Suprapubic skin (tissue), 4 donors: ENCODE data around the gene KCNH4. TPM values are rescaled to one million over a fixed set of nuclear protein-coding genes. Genes with fewer than 3 reads are reported as not detected.
A peak's percentile ranks its signal among the peaks of the same experiment; 100 is the strongest.

Experiments
- DNase-seq, 2 donors: peaks; one replicate each; pipeline ENCODE4 v3.0.0-alpha.2; 2019; ENCODE audit warnings: low spot score in 2 of 2
- H3K27ac ChIP-seq: fragments of 200-600 bp; sonication (generic); one replicate; pipeline ENCODE4 v1.5.1; 2019
- H3K27me3 ChIP-seq: fragments of 200-600 bp; sonication (generic); one replicate; pipeline ENCODE4 v1.5.1; 2019
- H3K36me3 ChIP-seq: fragments of 200-600 bp; sonication (generic); one replicate; pipeline ENCODE4 v1.5.1; 2019
- H3K4me1 ChIP-seq: fragments of 200-600 bp; sonication (generic); one replicate; pipeline ENCODE4 v1.5.1; 2019
- H3K4me3 ChIP-seq: fragments of 200-600 bp; sonication (generic); one replicate; pipeline ENCODE4 v1.5.1; 2019; ENCODE audit warnings: mild to moderate bottlenecking
- H3K9me3 ChIP-seq: fragments of 200-600 bp; sonication (generic); one replicate; pipeline ENCODE4 v1.5.1; 2019
- CTCF ChIP-seq, 2 donors: fragments of 200-600 bp in 1 of 2; fragments of 450-650 bp in 1 of 2; sonication (generic) in 1 of 2; IDR thresholded peaks; one replicate each; pipeline ENCODE4 v1.5.1; 2016 to 2019; ENCODE audit warnings: antibody characterized with exemption in 2 of 2, mild to moderate bottlenecking in 1 of 2, moderate library complexity in 1 of 2
- EP300 ChIP-seq: sonication (generic); formaldehyde crosslinking; IDR thresholded peaks from one replicate; pipeline ENCODE4 v1.6.1; 2017; ENCODE audit warnings: antibody characterized with exemption
- POLR2A ChIP-seq, 2 donors: fragments of 450-650 bp; IDR thresholded peaks; one replicate each; pipeline ENCODE4 v1.6.1; 2017; ENCODE audit warnings: antibody characterized with exemption in 2 of 2, mild to moderate bottlenecking in 2 of 2, moderate library complexity in 2 of 2
- POLR2AphosphoS5 ChIP-seq, 3 donors: sonication (generic); formaldehyde crosslinking; IDR thresholded peaks; one replicate each; pipeline ENCODE4 v1.6.1; 2017; ENCODE audit warnings: antibody characterized with exemption in 3 of 3
- WGBS: methylation state at CpG from one replicate; pipeline ENCODE4 v1.1.5; 2018; 5-methylcytosine and 5-hydroxymethylcytosine counted together
- total RNA-seq, 4 donors: library from RNA; depleted of rRNA; stranded (reverse); fragments of >200 nt; gene quantifications; one replicate each; pipeline ENCODE4 v1.1.0, GENCODE V29; 2016

The KCNH4 gene
- total RNA-seq, 4 donors from 2014 or later = not detected

- Histone ChIP-seq H3K4me1 (peaks cover 50% of the 10 kb centered on the region), H3K9me3 (no peaks in the 10 kb centered on the region)
Measured at GRCh38 chr17:42116705-42117396, 64.1 kb downstream of the KCNH4 start.

GRCh38 chr17:42114118-42114517 lies 66.8 kb downstream of the KCNH4 start:
- no peak for DNase-seq
- H3K9me3 ChIP-seq = no peaks in the 10 kb centered on the region
- H3K4me3 ChIP-seq = no peak overlapping the region
- H3K27me3 ChIP-seq = no peaks in the 10 kb centered on the region
- WGBS = 93% methylated on average over 7 of the region's 9 CpGs
- no peak overlapping the region for H3K27ac ChIP-seq
- H3K4me1 ChIP-seq = peaks cover 38% of the 10 kb centered on the region
- no peak for TF ChIP-seq EP300
- TF ChIP-seq CTCF (IDR thresholded peaks at IDR 0.05) = no peak
- TF ChIP-seq POLR2AphosphoS5 (IDR thresholded peaks at IDR 0.05) = no peak
- no peak for TF ChIP-seq POLR2A (IDR thresholded peaks at IDR 0.05)
- peaks cover 7% of the 10 kb centered on the region for H3K36me3 ChIP-seq

More at GRCh38 chr17:42116705-42117396, 64.1 kb downstream of the KCNH4 start:
- no peak for TF ChIP-seq POLR2AphosphoS5 (IDR thresholded peaks at IDR 0.05)
- peak; percentile 79 to 81 for TF ChIP-seq CTCF (IDR thresholded peaks at IDR 0.05)
- TF ChIP-seq EP300 = no peak
- TF ChIP-seq POLR2A (IDR thresholded peaks at IDR 0.05) = no peak
- Histone ChIP-seq H3K36me3 (peaks cover 7% of the 10 kb centered on the region), H3K4me3 (no peak overlapping the region), H3K27ac (no peak overlapping the region), H3K27me3 (no peaks in the 10 kb centered on the region)
- peak; percentile 91 to 93 for DNase-seq
- 58% methylated on average over 10 of the region's 18 CpGs for WGBS

GRCh38 chr17:42113293-42114069 lies 67.5 kb downstream of the KCNH4 start:
- no peak for TF ChIP-seq POLR2AphosphoS5 (IDR thresholded peaks at IDR 0.05)
- no peak for TF ChIP-seq POLR2A (IDR thresholded peaks at IDR 0.05)
- TF ChIP-seq EP300 = no peak
- Histone ChIP-seq H3K9me3 (no peaks in the 10 kb centered on the region), H3K27ac (peak overlapping the region; percentile 92), H3K4me3 (no peak overlapping the region), H3K4me1 (peaks cover 32% of the 10 kb centered on the region), H3K36me3 (peaks cover 7% of the 10 kb centered on the region), H3K27me3 (no peaks in the 10 kb centered on the region)
- no peak for DNase-seq
- 88% methylated on average over 23 of the region's 28 CpGs for WGBS

GRCh38 chr17:42112552-42113176 lies 68.3 kb downstream of the KCNH4 start, which contains the start of gene DHX58:
DHX58 (minus strand) TSS chr17:42112714; CDS start chr17:42111892, 822 bp downstream.
- Histone ChIP-seq H3K27me3 (no peaks in the 10 kb centered on the region), H3K4me1 (peaks cover 32% of the 10 kb centered on the region), H3K4me3 (peak within 1 kb of the TSS; percentile 62), H3K9me3 (no peaks in the 10 kb centered on the region), H3K36me3 (peaks cover 7% of the 10 kb centered on the region), H3K27ac (peak within 1 kb of the TSS; percentile 92)
- DNase-seq = no peak
- 0% methylated on average over 4 of the region's 10 CpGs for WGBS
- TF ChIP-seq EP300 (no peak), POLR2A (IDR thresholded peaks at IDR 0.05) (no peak), POLR2AphosphoS5 (IDR thresholded peaks at IDR 0.05) (peak in 1 of 3 donors; percentile 12), CTCF (IDR thresholded peaks at IDR 0.05) (no peak)

- 0% methylated on average over 7 of the region's 12 CpGs for WGBS
- DNase-seq = no peak
- peak overlapping the region; percentile 62 for H3K4me3 ChIP-seq
- no peaks in the 10 kb centered on the region for H3K27me3 ChIP-seq
- H3K36me3 ChIP-seq = peaks cover 2% of the 10 kb centered on the region
- TF ChIP-seq POLR2A (IDR thresholded peaks at IDR 0.05) (no peak), POLR2AphosphoS5 (IDR thresholded peaks at IDR 0.05) (no peak), CTCF (IDR thresholded peaks at IDR 0.05) (no peak), EP300 (no peak)
- peak overlapping the region; percentile 92 for H3K27ac ChIP-seq
- peaks cover 38% of the 10 kb centered on the region for H3K4me1 ChIP-seq
- no peaks in the 10 kb centered on the region for H3K9me3 ChIP-seq
Measured at GRCh38 chr17:42111871-42112551, 68.9 kb downstream of the KCNH4 start.
